Measurements from ENCODE around the gene KDM5C. TPM values are rescaled to one million over a fixed set of nuclear protein-coding genes. Genes with fewer than 3 reads are reported as not detected.

KDM5C gene
- total and polyA plus RNA-seq, 8 donors: 64.3 to 106 (median 84.9) TPM

- no peaks in the 10 kb centered on the region for H3K9me3 ChIP-seq
- no peak overlapping the region for H3K27ac ChIP-seq
- no peak for TF ChIP-seq CTCF (IDR thresholded peaks at IDR 0.05)
- no peak for ATAC-seq
- DNase-seq: no peak
- intact Hi-C loops (cut with DNase I): no loop called here
- H3K4me3 ChIP-seq: no peak overlapping the region
- no peaks in the 10 kb centered on the region for H3K36me3 ChIP-seq
- no peaks in the 10 kb centered on the region for H3K27me3 ChIP-seq
- H3K4me1 ChIP-seq: peaks cover 2 to 43% of the 10 kb centered on the region in 2 donors
Observed at GRCh38 chrX:53266914-53267313, 41.9 kb upstream of the KDM5C start.

- DNase-seq (peak in 1 of 4 donors; percentile 17), ATAC-seq (peak; percentile 58)
- Histone ChIP-seq H3K4me1 (peaks cover 2 to 43% of the 10 kb centered on the region in 2 donors), H3K27ac (peak overlapping the region; percentile 45 to 59), H3K36me3 (no peaks in the 10 kb centered on the region), H3K9me3 (no peaks in the 10 kb centered on the region), H3K4me3 (no peak overlapping the region), H3K27me3 (no peaks in the 10 kb centered on the region)
- TF ChIP-seq CTCF (IDR thresholded peaks at IDR 0.05): no peak
- intact Hi-C loops (cut with DNase I): no loop called here
Observed at GRCh38 chrX:53265771-53266574, 41.0 kb upstream of the KDM5C start.

- H3K9me3 ChIP-seq: no peaks in the 10 kb centered on the region
- TF ChIP-seq CTCF (IDR thresholded peaks at IDR 0.05): no peak
- H3K27me3 ChIP-seq: no peaks in the 10 kb centered on the region
- H3K4me1 ChIP-seq: peaks cover 2 to 43% of the 10 kb centered on the region in 2 donors
- intact Hi-C loops (cut with DNase I): no loop called here
- ATAC-seq (peak; percentile 17), DNase-seq (no peak)
- H3K27ac ChIP-seq: no peak overlapping the region
- H3K36me3 ChIP-seq: no peaks in the 10 kb centered on the region
- no peak overlapping the region for H3K4me3 ChIP-seq
Observed at GRCh38 chrX:53263597-53264094, 38.6 kb upstream of the KDM5C start.

- Histone ChIP-seq H3K36me3 (no peaks in the 10 kb centered on the region), H3K4me3 (no peak overlapping the region), H3K27me3 (no peaks in the 10 kb centered on the region), H3K9me3 (no peaks in the 10 kb centered on the region), H3K4me1 (peaks cover 2 to 37% of the 10 kb centered on the region in 2 donors), H3K27ac (no peak overlapping the region)
- no peak for DNase-seq
- peak; percentile 55 for ATAC-seq
- intact Hi-C loops (cut with DNase I): no loop called here
- no peak for TF ChIP-seq CTCF (IDR thresholded peaks at IDR 0.05)
Observed at GRCh38 chrX:53262918-53263394, 37.9 kb upstream of the KDM5C start.

GRCh38 chrX:53262189-53262917 lies 37.3 kb upstream of the KDM5C start:
- intact Hi-C loops (cut with DNase I): no loop called here

More at GRCh38 chrX:53262189-53262917, 37.3 kb upstream of the KDM5C start:
- H3K9me3 ChIP-seq: no peaks in the 10 kb centered on the region
- H3K4me3 ChIP-seq: no peak overlapping the region
- no peak overlapping the region for H3K27ac ChIP-seq
- ATAC-seq (no peak), DNase-seq (no peak)
- peaks cover 0 to 1% of the 10 kb centered on the region in 2 donors for H3K27me3 ChIP-seq
- H3K36me3 ChIP-seq: no peaks in the 10 kb centered on the region
- no peak for TF ChIP-seq CTCF (IDR thresholded peaks at IDR 0.05)
- H3K4me1 ChIP-seq: peaks cover 2 to 37% of the 10 kb centered on the region in 2 donors

Data from left lung (tissue), 10 donors.